Left kidney (tissue), 2 donors: ENCODE results near the gene AHSG. TPM values are rescaled to one million over a fixed set of nuclear protein-coding genes. Genes with fewer than 3 reads are reported as not detected.
"Not testable (repeated sequence)": the region's sequence is repeated elsewhere in the genome, so short reads cannot be mapped to it uniquely, and the experiment has no call there.

ENCODE experiments used
- DNase-seq: peaks from one replicate; pipeline ENCODE4 v3.0.0-alpha.2; 2013
- polyA plus RNA-seq: library from polyadenylated mRNA; unstranded; fragments of 120-200 nt; gene quantifications from one replicate; pipeline ENCODE4 v1.2.1, GENCODE V29; 2013; ENCODE audit not compliant: insufficient read length

The AHSG gene
- polyA plus RNA-seq, 1 donor = 0.62 TPM

GRCh38 chr3:186617036-186617946 lies 4.4 kb downstream of the AHSG start:
- peak; percentile 60 for DNase-seq

GRCh38 chr3:186618318-186618938 lies 5.6 kb downstream of the AHSG start:
- DNase-seq = no peak

- DNase-seq = no peak
Observed at GRCh38 chr3:186619787-186620212, 6.9 kb downstream of the AHSG start.

- DNase-seq = no peak
Observed at GRCh38 chr3:186620213-186621092, 7.6 kb downstream of the AHSG start.

GRCh38 chr3:186621894-186622650 lies 9.2 kb downstream of the AHSG start:
- DNase-seq = no peak

- no peak for DNase-seq
Observed at GRCh38 chr3:186622651-186623310, 9.9 kb downstream of the AHSG start.

- no peak for DNase-seq
Observed at GRCh38 chr3:186624598-186624997, 11.7 kb downstream of the AHSG start.

- DNase-seq = no peak
Observed at GRCh38 chr3:186625600-186626042, 12.8 kb downstream of the AHSG start.

GRCh38 chr3:186626254-186626847 lies 13.5 kb downstream of the AHSG start:
- no peak for DNase-seq

- DNase-seq = no peak
Observed at GRCh38 chr3:186627852-186628414, 15.1 kb downstream of the AHSG start.

- DNase-seq = no peak
Observed at GRCh38 chr3:186628756-186629155, 15.9 kb downstream of the AHSG start.

GRCh38 chr3:186630950-186631641 lies 18.2 kb downstream of the AHSG start:
- no peak for DNase-seq

GRCh38 chr3:186633481-186633880 lies 20.6 kb downstream of the AHSG start:
- DNase-seq = no peak

GRCh38 chr3:186634207-186634606 lies 21.3 kb downstream of the AHSG start:
- DNase-seq = not testable (repeated sequence)

- DNase-seq = no peak
Observed at GRCh38 chr3:186635532-186635931, 22.7 kb downstream of the AHSG start.

GRCh38 chr3:186636536-186636935 lies 23.7 kb downstream of the AHSG start:
- DNase-seq = no peak

- no peak for DNase-seq
Observed at GRCh38 chr3:186637686-186638085, 24.8 kb downstream of the AHSG start.

GRCh38 chr3:186638259-186638658 lies 25.4 kb downstream of the AHSG start:
- no peak for DNase-seq

GRCh38 chr3:186639778-186640472 lies 27.1 kb downstream of the AHSG start, which contains the start of gene FETUB:
Gene FETUB (plus strand): TSS chr3:186640399. CDS start chr3:186640461, 62 bp downstream.
- DNase-seq = no peak
